HG03064 (cell line): Measurements from ENCODE around the gene BPIFB6.

ENCODE experiments used
- ATAC-seq: cut with Tn5 transposase; IDR thresholded peaks from one replicate; pipeline ENCODE4 v1.9.1; 2021; ENCODE audit warnings: low read depth; ENCODE audit not compliant: unreplicated experiment

The BPIFB6 gene

DNA sequence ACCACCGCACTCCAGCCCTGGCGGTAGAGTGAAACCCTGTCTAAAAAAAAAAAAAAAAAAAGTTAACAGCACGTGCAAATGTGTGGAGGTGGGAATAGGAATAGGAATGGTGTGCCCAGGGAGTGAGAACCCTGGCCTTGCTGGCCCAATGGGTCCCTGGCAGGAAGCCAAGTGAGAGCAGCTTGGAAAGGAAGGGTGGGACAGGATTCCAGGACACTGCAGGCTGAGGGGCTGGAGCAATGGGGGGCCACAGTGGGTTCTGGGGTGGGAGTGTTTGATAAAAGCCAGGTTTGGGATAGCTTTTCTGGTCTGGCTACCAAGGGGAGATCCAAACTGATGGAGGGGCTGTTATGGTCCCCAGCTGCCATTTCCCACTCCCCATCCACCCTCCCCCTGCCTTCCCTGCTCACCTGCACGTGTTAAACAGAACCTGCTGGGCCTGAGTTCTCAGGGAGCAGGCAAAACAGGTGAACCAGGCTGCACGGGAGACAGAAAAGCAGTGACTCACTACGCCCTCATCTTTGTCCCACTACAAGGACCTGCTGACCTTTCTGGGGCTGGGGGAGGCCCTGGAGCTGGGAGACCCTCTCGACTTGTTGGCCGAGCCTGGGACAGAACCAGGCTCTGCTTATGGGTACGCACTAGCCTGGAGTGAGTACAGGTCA lies 30.5 kb upstream of the BPIFB6 start:
- no peak for ATAC-seq

- ATAC-seq: no peak
Measured at GRCh38 chr20:33002087-33002808, 29.2 kb upstream of the BPIFB6 start.

DNA sequence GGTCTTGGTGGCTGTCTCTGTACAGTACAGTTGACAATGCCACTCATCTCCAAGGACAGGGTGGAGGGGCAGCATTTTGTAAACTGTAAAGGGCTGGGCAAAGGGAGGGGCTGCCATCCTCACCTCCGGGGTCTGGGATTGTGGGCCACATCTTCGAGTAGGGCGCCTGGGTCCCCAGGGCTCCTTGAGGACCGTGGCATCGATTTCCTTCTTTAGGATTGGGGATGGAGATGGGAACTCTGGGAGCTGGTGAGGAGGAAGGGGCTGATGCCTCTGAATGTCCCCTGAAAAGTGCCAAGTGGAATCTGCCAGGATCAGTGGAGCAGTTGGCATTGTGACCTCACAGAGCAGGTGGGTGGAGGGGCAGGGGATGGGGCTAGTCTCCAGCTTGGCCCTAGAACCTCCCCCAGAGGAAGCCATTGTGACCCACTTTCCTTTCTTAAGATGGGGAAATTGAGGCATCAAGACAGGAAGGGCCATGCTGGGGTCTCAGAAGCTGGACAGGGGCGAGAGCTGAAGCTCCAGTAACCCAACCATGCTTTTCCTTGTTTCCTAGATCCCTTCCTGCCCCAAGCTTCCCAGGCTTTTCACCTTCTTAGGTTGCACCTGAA lies 27.2 kb upstream of the BPIFB6 start, which contains the start of gene SUN5:
Gene SUN5, minus strand, starts transcription at position 293 of the 611 bp plus-strand sequence. Its CDS starts 93 bp downstream, at position 200.
- no peak for ATAC-seq

- ATAC-seq: no peak
Measured at GRCh38 chr20:33005132-33005566, 26.3 kb upstream of the BPIFB6 start.

DNA sequence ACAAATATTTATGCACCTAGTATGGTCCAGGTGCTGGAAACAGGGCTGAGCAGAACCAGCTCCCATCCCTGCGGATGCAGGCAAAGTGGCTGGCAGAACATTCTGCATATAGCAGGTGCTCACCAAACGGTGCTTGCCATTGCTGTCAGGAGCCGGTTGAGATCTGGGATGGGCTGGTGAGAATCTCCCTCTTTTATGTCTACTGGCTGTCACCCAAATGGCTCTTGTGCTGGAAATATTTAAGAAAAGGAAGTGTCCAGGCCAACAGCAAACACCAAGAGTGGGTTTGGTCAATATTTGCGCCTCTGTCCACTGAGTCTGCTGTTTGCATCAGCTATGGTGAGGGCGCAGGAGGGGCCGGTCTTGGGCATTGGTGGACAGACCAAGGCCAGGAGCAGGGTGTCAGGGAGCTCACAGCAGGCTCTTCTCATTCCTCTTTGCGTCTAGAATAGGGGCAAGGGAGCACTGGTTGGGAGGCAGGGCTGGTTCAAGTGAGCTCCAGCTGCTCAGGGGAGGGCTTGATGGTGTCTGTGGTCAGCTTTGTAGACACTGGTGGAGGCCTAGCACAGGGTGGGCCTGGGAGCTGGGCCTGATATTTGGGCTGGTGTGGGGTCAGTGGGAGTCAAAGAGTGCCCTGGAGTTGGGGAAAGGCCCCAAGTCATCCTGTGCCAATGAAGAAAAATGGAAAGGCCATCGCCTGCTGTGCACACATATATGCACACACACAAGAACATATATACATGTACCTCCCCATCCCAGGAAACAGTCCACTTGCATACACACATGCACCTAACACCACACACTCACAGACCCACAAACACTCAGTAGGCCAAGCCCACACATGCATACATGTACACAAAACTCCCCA lies 25.3 kb upstream of the BPIFB6 start:
- ATAC-seq: no peak

GRCh38 chr20:33006776-33007375 lies 24.6 kb upstream of the BPIFB6 start:
- ATAC-seq: no peak

GRCh38 chr20:33007376-33008335 lies 23.8 kb upstream of the BPIFB6 start, which contains the start of gene BPIFB2:
Gene BPIFB2, plus strand, starts transcription at chr20:33007704. Its CDS starts 871 bp downstream, at chr20:33008575.
- ATAC-seq: no peak

DNA sequence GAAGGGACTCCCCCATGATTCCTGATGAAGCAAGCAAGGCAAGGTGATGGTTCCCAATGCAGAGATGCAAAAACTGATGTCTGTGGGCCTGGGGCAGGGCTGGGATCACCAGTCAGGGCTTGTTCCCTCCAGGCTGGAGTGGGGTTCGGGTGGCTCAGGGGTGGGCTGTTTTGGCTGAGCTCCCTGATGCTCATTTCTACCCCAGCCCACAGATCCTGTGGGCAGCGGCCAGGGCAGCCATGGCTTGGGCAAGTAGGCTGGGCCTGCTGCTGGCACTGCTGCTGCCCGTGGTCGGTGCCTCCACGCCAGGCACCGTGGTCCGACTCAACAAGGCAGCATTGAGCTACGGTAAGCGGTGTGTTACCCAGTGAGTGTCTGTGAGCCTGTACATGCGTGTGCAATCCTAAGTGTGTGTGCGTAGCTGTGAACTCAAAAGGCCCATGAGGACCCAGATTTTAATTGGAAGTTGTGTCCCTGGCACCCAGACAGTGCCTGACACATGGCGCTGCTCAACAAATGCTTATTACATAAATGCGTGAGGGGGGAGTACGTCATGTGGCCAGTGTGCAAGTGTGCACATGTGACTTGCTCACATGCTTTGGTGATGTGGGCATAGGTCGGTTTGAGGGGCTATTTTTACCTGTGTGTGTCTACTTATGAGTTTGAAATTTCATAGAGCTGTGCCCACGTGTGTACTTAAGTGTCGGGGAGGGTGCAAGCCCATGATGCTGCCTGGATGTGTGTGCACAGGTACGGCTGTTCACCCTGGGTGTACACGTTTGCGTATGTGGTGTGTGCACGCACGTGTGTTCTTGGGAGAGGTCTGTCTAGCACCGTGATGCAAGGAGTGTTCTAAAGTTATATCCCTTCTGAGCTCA lies 22.9 kb upstream of the BPIFB6 start:
- no peak for ATAC-seq

GRCh38 chr20:33009214-33010132 lies 22.0 kb upstream of the BPIFB6 start:
- no peak for ATAC-seq

DNA sequence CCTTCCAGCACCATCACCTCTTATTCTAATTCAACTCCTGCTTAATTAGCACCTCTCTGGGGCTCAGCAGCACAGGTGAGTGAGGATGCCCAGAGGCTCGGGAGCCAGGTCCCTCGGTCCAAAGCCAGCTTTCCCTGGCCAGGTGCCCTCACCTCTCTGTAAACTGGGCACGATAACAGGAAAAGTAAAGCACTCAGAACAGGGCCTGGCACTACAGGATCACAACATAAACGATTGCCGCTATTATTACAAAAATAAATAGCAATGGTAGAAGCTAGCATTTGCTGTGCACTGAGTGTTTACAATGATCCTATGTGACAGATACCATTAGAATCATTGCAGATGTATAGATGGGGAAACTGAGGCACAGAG lies 21.3 kb upstream of the BPIFB6 start:
- no peak for ATAC-seq

- ATAC-seq: no peak
Measured at GRCh38 chr20:33010674-33011449, 20.6 kb upstream of the BPIFB6 start.

DNA sequence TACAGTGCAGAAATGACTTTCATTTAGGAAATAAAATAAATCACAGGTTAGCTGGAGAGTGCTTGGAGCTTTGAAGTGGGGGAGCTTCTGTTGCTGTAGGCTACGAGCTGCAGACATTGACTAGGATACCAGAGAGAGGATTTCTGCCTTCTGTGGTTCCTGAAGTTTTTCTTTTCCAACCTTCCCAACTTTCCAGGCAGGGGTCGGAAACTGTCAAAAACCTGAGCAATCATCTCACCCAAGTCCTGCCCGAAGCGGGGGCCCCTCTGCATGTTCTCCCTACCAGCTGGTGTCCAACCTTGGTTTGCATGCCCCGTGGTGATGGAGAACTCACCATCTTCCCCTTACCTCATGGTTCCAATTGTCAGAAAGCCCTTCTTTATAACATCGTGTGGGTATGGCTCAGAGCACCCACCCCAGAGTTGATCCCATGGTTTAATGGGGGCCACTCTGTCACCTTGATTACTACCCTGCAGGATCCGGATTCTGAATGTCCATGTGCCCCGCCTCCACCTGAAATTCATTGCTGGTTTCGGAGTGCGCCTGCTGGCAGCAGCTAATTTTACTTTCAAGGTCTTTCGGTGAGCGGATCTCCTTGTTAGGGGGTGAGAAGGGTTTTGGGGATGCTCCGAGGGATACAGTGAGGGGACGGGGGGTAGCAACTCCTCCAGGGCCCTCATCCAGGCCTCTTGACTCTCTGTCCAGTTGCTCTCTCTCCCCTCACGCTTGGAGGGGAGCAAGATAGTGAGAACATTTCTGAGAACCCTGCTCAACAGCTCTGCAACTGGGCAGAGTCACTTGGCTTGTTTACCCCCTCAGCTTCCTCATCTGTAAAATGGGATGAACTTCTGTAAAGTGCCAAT lies 18.9 kb upstream of the BPIFB6 start:
- ATAC-seq: no peak

DNA sequence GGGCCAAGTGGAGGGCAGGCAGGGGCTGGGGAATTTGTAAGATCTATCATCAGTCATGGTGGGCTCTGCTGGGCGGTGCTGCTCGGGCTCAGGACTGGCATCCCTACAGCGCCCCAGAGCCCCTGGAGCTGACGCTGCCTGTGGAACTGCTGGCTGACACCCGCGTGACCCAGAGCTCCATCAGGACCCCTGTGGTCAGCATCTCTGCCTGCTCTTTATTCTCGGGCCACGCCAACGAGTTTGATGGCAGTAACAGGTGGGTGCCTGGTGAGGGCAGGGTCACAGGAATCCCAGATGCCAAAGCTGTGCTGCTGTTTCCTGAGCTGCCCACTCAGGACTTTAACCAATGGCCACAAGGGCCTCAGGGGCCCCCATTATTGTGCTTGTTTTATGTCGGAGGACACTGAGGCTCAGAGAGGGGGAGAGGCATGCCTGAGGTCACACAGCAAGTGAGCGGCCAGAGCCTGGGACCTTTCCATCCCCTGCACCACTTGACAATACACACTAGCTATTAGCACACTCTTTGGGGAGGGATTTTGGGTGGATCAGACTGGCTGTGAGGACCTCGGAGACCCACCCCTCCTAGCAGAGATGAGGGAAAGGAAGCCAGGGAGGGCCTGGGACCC lies 17.6 kb upstream of the BPIFB6 start:
- no peak for ATAC-seq

DNA sequence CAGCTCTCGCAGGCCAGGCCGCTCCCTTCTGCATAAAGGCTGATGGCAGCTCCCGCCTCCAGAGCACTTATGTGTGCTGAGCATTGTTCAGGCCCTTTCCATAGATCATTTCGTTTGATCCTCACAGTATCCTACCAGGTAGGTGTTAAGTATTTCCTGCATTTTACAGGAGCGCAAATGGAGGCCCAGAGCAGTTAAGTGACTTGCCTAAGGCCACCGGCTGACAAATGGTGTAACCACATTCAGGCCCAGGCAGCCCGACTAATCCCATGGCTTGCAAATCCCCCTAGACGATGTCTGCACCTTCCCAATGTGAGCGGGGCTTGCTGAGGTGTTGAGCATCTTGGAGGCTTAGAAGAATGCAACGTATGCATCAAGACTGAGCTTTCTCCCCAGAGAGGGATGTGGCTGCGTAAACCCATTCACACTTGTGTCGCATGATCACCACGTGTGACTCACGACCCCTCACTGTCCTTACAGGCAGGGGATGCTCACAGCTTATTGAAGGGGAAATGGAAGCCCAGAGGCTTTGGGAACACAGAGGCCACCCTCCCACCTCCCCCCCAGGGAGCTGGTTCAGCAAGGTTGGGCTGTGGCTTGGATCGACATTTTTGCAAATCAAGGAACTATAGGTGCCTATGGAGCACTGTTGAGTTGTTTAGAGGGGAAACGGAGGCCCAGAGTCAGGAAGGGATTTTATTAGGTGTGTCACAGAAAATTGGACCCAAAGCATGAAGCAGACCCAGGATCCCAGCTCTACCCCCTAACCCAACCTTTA lies 16.9 kb upstream of the BPIFB6 start:
- ATAC-seq: no peak
